Aorta (tissue), 5 donors: ENCODE data around the gene CRAT. TPM values are rescaled to one million over a fixed set of nuclear protein-coding genes. Genes with fewer than 3 reads are reported as not detected.

ENCODE experiments used
- ATAC-seq: fragments of 200-7000 bp; cut with Tn5 transposase; one replicate; pipeline ENCODE4 v1.9.1; 2022; ENCODE audit warnings: moderate library complexity; ENCODE audit not compliant: low FRiP score
- DNase-seq, 2 donors: peaks; one replicate each; pipeline ENCODE4 v3.0.0-alpha.2; 2020
- H3K27ac ChIP-seq, 2 donors: one replicate each; pipeline ENCODE4 v1.5.1; 2013; ENCODE audit warnings: low read length in 2 of 2, mild to moderate bottlenecking in 2 of 2, moderate library complexity in 2 of 2, control low read depth in 1 of 2, inconsistent platforms in 1 of 2, low read depth in 1 of 2
- H3K27me3 ChIP-seq, 2 donors: one replicate each; pipeline ENCODE4 v1.6.1; 2013; ENCODE audit warnings: control low read depth in 1 of 2, low read length in 1 of 2, mild to moderate bottlenecking in 1 of 2, moderate library complexity in 1 of 2; ENCODE audit not compliant: insufficient read depth in 2 of 2, control insufficient read depth in 1 of 2
- H3K36me3 ChIP-seq, 2 donors: one replicate each; pipeline ENCODE4 v1.6.1; 2013; ENCODE audit warnings: control low read depth in 1 of 2, low read length in 1 of 2, mild to moderate bottlenecking in 1 of 2; ENCODE audit not compliant: insufficient read depth in 2 of 2, control insufficient read depth in 1 of 2
- H3K4me1 ChIP-seq, 2 donors: one replicate each; pipeline ENCODE4 v1.6.1; 2013; ENCODE audit warnings: low read length in 2 of 2, control low read depth in 1 of 2, mild to moderate bottlenecking in 1 of 2, moderate library complexity in 1 of 2; ENCODE audit not compliant: insufficient read depth in 2 of 2, control insufficient read depth in 1 of 2
- H3K4me3 ChIP-seq, 2 donors: one replicate each; pipeline ENCODE4 v1.5.1; 2013; ENCODE audit warnings: low read length in 2 of 2, control low read depth in 1 of 2, mild to moderate bottlenecking in 1 of 2
- H3K9me3 ChIP-seq: one replicate; pipeline ENCODE4 v1.6.1; 2013; ENCODE audit warnings: mild to moderate bottlenecking, low read length; ENCODE audit not compliant: control insufficient read depth
- WGBS, 2 donors: extraction: QIAGEN DNeasy Blood & Tissue Kit; methylation state at CpG; one replicate each; pipeline ENCODE4 v1.1.7; 2013; 5-methylcytosine and 5-hydroxymethylcytosine counted together
- intact Hi-C, 2 donors: fragments of 100-400 bp; cut with DNase I; formaldehyde crosslinking; loops; one replicate each; pipeline versions ENCODE4 v1.14.2 to v1.15.0; 2022
- polyA plus RNA-seq, 2 donors: library from polyadenylated mRNA; stranded (reverse); fragments of 200-250 nt; gene quantifications; one replicate each; pipeline ENCODE4 v1.2.3, GENCODE V29; 2013
- total RNA-seq, 2 donors: library from RNA; stranded (reverse); fragmentation: NEBNext Ultra II Directional; extraction: Animal tissue kit (Norgen Biotek cat#: 25700); gene quantifications; one replicate each; pipeline ENCODE4 v1.2.1, GENCODE V29; 2021
- donor health status: healthy with polysubstance abuse.
- donor health status: Bipolar disorder and iron deficiency.
- donor health status: DM: no; HTN: no; CAD: no.
- donor health status: DM: no; HTN: no; CAD: no.
- donor health status: DM: yes; HTN: yes; CAD: no.

The CRAT gene
- total and polyA plus RNA-seq, 4 donors = 26.8 to 51.1 (median 45.2) TPM

DNA sequence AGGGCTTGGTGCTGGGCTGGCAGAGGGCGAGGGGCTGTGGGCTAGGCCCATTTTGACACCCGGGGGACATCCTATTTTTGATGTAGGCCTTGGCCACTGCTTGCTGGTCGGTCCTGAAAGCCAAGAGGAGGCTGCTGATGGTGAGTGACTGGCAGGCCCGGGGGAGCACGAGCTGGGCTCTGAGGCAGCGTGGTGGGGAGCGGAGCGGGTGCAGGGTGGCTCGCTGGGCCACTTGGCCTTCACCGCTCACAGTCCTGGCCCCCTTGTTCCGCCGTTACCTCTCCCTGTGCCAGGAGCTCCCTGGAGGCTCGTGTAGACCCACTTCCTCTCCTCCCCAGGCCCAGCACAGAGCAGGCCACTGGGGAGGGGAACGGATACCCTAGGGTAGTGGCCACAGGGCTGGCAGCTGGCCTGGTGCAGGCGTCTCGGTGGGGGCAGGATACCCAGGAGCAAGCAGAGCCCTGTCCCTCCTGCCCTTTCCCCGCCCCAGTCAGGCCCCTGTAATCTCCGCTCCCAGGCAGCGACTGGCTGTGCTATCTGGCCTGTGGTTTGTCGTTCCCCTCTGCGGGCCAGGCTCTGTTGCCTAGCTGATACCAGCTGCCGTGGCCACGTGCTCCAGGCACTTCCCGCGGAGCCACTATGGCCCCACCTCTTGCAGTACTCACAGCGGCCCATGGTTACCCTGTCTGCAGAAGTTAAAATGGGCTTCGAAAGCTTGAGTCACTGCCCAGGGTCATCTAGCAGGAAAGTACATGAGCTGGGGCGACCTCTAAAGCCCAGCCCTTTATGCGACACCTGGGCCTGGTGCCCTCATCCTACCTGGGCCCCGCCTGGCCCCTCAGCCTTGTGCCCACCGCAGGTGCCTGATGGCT, 41.4 kb downstream of the CRAT start:
- peaks cover 0 to 2% of the 10 kb centered on the region in 2 donors for H3K36me3 ChIP-seq
- WGBS, 2 donors = 80 to 88% methylated on average over 29 to 31 of the region's 31 CpGs
- H3K4me3 ChIP-seq = no peak overlapping the region
- DNase-seq (peak in 1 of 2 donors; percentile 83), ATAC-seq (peak; percentile 20)
- no peaks in the 10 kb centered on the region for H3K9me3 ChIP-seq
- intact Hi-C loops = no loop called here
- H3K27ac ChIP-seq = no peak overlapping the region
- no peaks in the 10 kb centered on the region for H3K4me1 ChIP-seq
- H3K27me3 ChIP-seq = no peaks in the 10 kb centered on the region

DNA sequence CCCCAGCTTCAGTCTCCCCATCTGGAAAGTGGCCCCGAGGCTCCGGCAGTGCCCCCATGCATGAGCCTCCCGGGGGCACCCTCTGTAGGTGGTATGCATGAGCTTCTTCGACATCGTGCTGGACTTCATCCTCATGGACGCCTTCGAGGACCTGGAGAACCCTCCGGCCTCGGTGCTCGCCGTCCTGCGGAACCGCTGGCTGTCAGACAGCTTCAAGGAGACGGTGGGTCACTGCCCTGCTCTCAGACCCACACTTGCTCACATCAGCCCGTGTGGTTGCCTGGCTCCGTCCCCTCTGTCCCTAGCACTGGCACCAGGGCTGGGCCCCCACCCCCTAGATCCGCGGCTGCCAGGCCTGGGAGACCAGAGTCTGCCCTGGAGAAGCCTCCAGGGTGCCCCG, 42.5 kb downstream of the CRAT start:
- DNase-seq = no peak
- H3K27ac ChIP-seq = no peak overlapping the region
- no peak overlapping the region for H3K4me3 ChIP-seq
- WGBS, 2 donors = 90 to 91% methylated on average over 19 of the region's 19 CpGs
- no peaks in the 10 kb centered on the region for H3K27me3 ChIP-seq
- intact Hi-C loops = no loop called here
- H3K9me3 ChIP-seq = no peaks in the 10 kb centered on the region
- no peak for ATAC-seq
- H3K36me3 ChIP-seq = peaks cover 0 to 2% of the 10 kb centered on the region in 2 donors
- H3K4me1 ChIP-seq = no peaks in the 10 kb centered on the region

- no peaks in the 10 kb centered on the region for H3K4me1 ChIP-seq
- no peaks in the 10 kb centered on the region for H3K9me3 ChIP-seq
- H3K27ac ChIP-seq = no peak overlapping the region
- peaks cover 0 to 4% of the 10 kb centered on the region in 2 donors for H3K36me3 ChIP-seq
- no peak for ATAC-seq
- no peaks in the 10 kb centered on the region for H3K27me3 ChIP-seq
- DNase-seq = no peak
- intact Hi-C loops = no loop called here
- no peak overlapping the region for H3K4me3 ChIP-seq
- WGBS, 2 donors = 96 to 98% methylated on average over 8 of the region's 8 CpGs
Measured at GRCh38 chr9:129064499-129064908, 46.1 kb downstream of the CRAT start.

GRCh38 chr9:129063061-129063460, 47.5 kb downstream of the CRAT start:
- H3K9me3 ChIP-seq = no peaks in the 10 kb centered on the region
- H3K4me1 ChIP-seq = no peaks in the 10 kb centered on the region
- H3K4me3 ChIP-seq = no peak overlapping the region
- ATAC-seq (no peak), DNase-seq (no peak)
- H3K36me3 ChIP-seq = peaks cover 0 to 6% of the 10 kb centered on the region in 2 donors
- 85 to 92% methylated on average over 9 of the region's 9 CpGs for WGBS, 2 donors
- H3K27ac ChIP-seq = no peak overlapping the region
- no peaks in the 10 kb centered on the region for H3K27me3 ChIP-seq
- intact Hi-C loops = no loop called here

- no peak overlapping the region for H3K4me3 ChIP-seq
- no peaks in the 10 kb centered on the region for H3K4me1 ChIP-seq
- ATAC-seq = no peak
- no peak overlapping the region for H3K27ac ChIP-seq
- H3K36me3 ChIP-seq = peaks cover 0 to 6% of the 10 kb centered on the region in 2 donors
- no peak for DNase-seq
- no peaks in the 10 kb centered on the region for H3K9me3 ChIP-seq
- H3K27me3 ChIP-seq = no peaks in the 10 kb centered on the region
- 92 to 95% methylated on average over 12 of the region's 12 CpGs for WGBS, 2 donors
- intact Hi-C loops = no loop called here
Measured at GRCh38 chr9:129060991-129061390, 49.6 kb downstream of the CRAT start.

- Histone ChIP-seq H3K27ac (no peak overlapping the region), H3K9me3 (no peaks in the 10 kb centered on the region), H3K36me3 (peaks cover 0 to 6% of the 10 kb centered on the region in 2 donors), H3K4me3 (no peak overlapping the region), H3K4me1 (no peaks in the 10 kb centered on the region), H3K27me3 (no peaks in the 10 kb centered on the region)
- intact Hi-C loops = no loop called here
- ATAC-seq (no peak), DNase-seq (no peak)
- 89 to 93% methylated on average over 36 to 37 of the region's 37 CpGs for WGBS, 2 donors
Measured at GRCh38 chr9:129059796-129060785, 50.5 kb downstream of the CRAT start.

DNA sequence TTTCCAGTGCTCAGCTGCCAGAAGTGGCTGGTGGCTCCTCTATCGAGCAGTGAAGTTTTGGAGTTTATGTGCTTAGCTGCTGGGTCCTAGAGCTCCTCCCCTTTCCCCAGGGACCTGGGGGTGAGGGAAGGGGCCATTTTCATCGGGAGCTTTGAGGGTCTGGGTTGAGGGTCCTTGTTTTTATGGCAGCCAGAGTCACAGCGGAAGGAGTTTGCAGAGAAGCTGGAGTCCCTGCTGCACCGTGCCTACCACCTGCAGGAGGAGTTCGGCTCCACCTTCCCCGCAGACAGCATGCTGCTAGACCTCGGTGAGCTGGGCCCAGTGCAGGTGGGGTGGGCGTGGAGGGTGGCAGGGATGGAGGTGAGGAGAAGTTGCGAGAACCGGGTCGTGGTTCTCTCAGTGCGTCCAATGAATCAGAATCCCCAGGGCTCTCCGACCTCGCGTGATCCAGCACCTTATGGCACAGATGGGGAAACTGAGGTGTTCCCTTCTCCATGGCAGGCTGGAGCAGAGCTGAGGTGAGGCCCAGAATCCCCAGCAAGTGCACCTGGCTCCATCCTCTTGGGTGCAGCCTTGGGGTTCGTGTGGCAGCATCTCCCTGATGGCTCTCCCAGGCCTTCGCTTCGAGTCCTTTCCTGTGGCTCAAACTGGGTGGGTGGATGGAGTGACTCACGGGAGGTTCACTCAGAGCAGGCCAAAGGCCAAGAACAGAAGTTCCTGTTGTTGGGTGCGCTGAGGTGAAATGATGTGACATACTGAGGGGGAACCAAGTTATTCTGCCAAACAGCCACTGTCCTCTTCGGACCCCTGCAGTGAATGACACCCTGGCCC, 51.4 kb downstream of the CRAT start:
- Histone ChIP-seq H3K9me3 (no peaks in the 10 kb centered on the region), H3K4me1 (no peaks in the 10 kb centered on the region), H3K27me3 (no peaks in the 10 kb centered on the region), H3K27ac (no peak overlapping the region), H3K4me3 (no peak overlapping the region), H3K36me3 (peaks cover 0 to 5% of the 10 kb centered on the region in 2 donors)
- whole genome bisulfite sequencing, 2 donors = 81 to 85% methylated on average over 21 of the region's 21 CpGs
- intact Hi-C loops = no loop called here
- DNase-seq = no peak
- no peak for ATAC-seq
